Measurements from ENCODE around the gene RPL32. TPM values are rescaled to one million over a fixed set of nuclear protein-coding genes. Genes with fewer than 3 reads are reported as not detected.

The RPL32 gene
- total RNA-seq, 1 donor: 524 TPM

GRCh38 chr3:12831301-12831866 is 10.0 kb downstream of the RPL32 start:
- H3K4me3 ChIP-seq (ENCODE audit: insufficient read depth, low read length): no peak overlapping the region
- TF ChIP-seq CTCF (IDR thresholded peaks at IDR 0.05; ENCODE audit: extremely low read depth, low read depth, low read length): no peak
- H3K36me3 ChIP-seq (ENCODE audit: insufficient read depth, low read length): peaks cover 57% of the 10 kb centered on the region
- peaks cover 33% of the 10 kb centered on the region for H4K20me1 ChIP-seq (ENCODE audit: insufficient read depth, low read length)
- H2AFZ ChIP-seq (ENCODE audit: low read length): no peak overlapping the region
- H3K9me3 ChIP-seq (ENCODE audit: low read depth, low read length): no peaks in the 10 kb centered on the region
- peaks cover 5% of the 10 kb centered on the region for H3K79me2 ChIP-seq (ENCODE audit: insufficient read depth, low read length)
- no peaks in the 10 kb centered on the region for H3K27me3 ChIP-seq (ENCODE audit: insufficient read depth, low read length)
- H3K4me2 ChIP-seq (ENCODE audit: insufficient read depth, low read length): no peak overlapping the region
- no peak overlapping the region for H3K27ac ChIP-seq (ENCODE audit: low read depth, low read length)
- DNase-seq (ENCODE audit: insufficient read length, low spot score, missing footprints): no peak
- peaks cover 3% of the 10 kb centered on the region for H3K4me1 ChIP-seq (ENCODE audit: insufficient read depth, low read length)

- Histone ChIP-seq H3K4me2 (ENCODE audit: insufficient read depth, low read length) (no peak overlapping the region), H3K9me3 (ENCODE audit: low read depth, low read length) (no peaks in the 10 kb centered on the region), H2AFZ (ENCODE audit: low read length) (no peak overlapping the region), H3K4me3 (ENCODE audit: insufficient read depth, low read length) (no peak overlapping the region), H3K27me3 (ENCODE audit: insufficient read depth, low read length) (no peaks in the 10 kb centered on the region), H3K27ac (ENCODE audit: low read depth, low read length) (no peak overlapping the region), H3K79me2 (ENCODE audit: insufficient read depth, low read length) (no peaks in the 10 kb centered on the region), H3K4me1 (ENCODE audit: insufficient read depth, low read length) (peaks cover 3% of the 10 kb centered on the region), H3K36me3 (ENCODE audit: insufficient read depth, low read length) (peaks cover 51% of the 10 kb centered on the region), H4K20me1 (ENCODE audit: insufficient read depth, low read length) (peaks cover 27% of the 10 kb centered on the region)
- no peak for DNase-seq (ENCODE audit: insufficient read length, low spot score, missing footprints)
- TF ChIP-seq CTCF (IDR thresholded peaks at IDR 0.05; ENCODE audit: extremely low read depth, low read depth, low read length): no peak
Measured at GRCh38 chr3:12830785-12831156, 10.6 kb downstream of the RPL32 start.

GRCh38 chr3:12829886-12830784 is 11.2 kb downstream of the RPL32 start:
- no peak for TF ChIP-seq CTCF (IDR thresholded peaks at IDR 0.05; ENCODE audit: extremely low read depth, low read depth, low read length)
- Histone ChIP-seq H3K27ac (ENCODE audit: low read depth, low read length) (no peak overlapping the region), H3K4me1 (ENCODE audit: insufficient read depth, low read length) (peaks cover 3% of the 10 kb centered on the region), H4K20me1 (ENCODE audit: insufficient read depth, low read length) (peaks cover 21% of the 10 kb centered on the region), H3K4me3 (ENCODE audit: insufficient read depth, low read length) (no peak overlapping the region), H2AFZ (ENCODE audit: low read length) (no peak overlapping the region), H3K79me2 (ENCODE audit: insufficient read depth, low read length) (no peaks in the 10 kb centered on the region), H3K27me3 (ENCODE audit: insufficient read depth, low read length) (no peaks in the 10 kb centered on the region), H3K4me2 (ENCODE audit: insufficient read depth, low read length) (no peak overlapping the region), H3K36me3 (ENCODE audit: insufficient read depth, low read length) (peaks cover 45% of the 10 kb centered on the region), H3K9me3 (ENCODE audit: low read depth, low read length) (no peaks in the 10 kb centered on the region)
- no peak for DNase-seq (ENCODE audit: insufficient read length, low spot score, missing footprints)

- H3K36me3 ChIP-seq (ENCODE audit: insufficient read depth, low read length): peaks cover 37% of the 10 kb centered on the region
- H3K9me3 ChIP-seq (ENCODE audit: low read depth, low read length): no peaks in the 10 kb centered on the region
- H3K4me3 ChIP-seq (ENCODE audit: insufficient read depth, low read length): no peak overlapping the region
- peaks cover 16% of the 10 kb centered on the region for H4K20me1 ChIP-seq (ENCODE audit: insufficient read depth, low read length)
- no peak overlapping the region for H3K4me2 ChIP-seq (ENCODE audit: insufficient read depth, low read length)
- no peak overlapping the region for H2AFZ ChIP-seq (ENCODE audit: low read length)
- TF ChIP-seq CTCF (IDR thresholded peaks at IDR 0.05; ENCODE audit: extremely low read depth, low read depth, low read length): no peak
- no peaks in the 10 kb centered on the region for H3K79me2 ChIP-seq (ENCODE audit: insufficient read depth, low read length)
- H3K4me1 ChIP-seq (ENCODE audit: insufficient read depth, low read length): peaks cover 3% of the 10 kb centered on the region
- no peaks in the 10 kb centered on the region for H3K27me3 ChIP-seq (ENCODE audit: insufficient read depth, low read length)
- no peak overlapping the region for H3K27ac ChIP-seq (ENCODE audit: low read depth, low read length)
- DNase-seq (ENCODE audit: insufficient read length, low spot score, missing footprints): no peak
Measured at GRCh38 chr3:12829404-12829803, 12.0 kb downstream of the RPL32 start.

All from osteoblast (primary cell).